Activated CD4-positive, alpha-beta T cell treated with anti-CD3 and anti-CD28 coated beads, Interleukin-2, amount 50 U/mL, for 48 hours (primary cell): ENCODE data around the gene COL25A1.
"Not testable (repeated sequence)": the region's sequence is repeated elsewhere in the genome, so short reads cannot be mapped to it uniquely, and the experiment has no call there.

Experiments
- DNase-seq, 2 experiments: peaks; one replicate each; pipeline ENCODE4 v3.0.0-alpha.2; 2020

The COL25A1 gene

DNA sequence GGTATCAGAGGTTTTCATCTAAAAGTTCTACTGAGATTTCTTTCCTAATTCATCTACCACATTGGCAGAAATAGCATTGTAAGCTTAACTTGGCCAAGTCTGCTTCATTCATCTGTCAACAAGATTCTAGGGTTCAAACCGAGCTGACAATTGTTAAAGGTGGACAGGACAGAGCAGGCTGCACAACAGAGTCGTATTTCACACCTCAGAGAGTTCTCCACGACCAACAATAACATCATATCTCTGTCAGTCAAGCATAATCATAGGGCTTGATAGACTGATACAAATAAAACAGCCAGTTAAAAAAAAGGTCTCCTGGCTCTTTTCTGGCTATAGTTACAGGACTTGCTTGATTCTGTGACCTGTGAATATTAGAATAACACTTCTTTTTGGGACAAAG lies 259.2 kb downstream of the COL25A1 start:
- no peak for DNase-seq

DNA sequence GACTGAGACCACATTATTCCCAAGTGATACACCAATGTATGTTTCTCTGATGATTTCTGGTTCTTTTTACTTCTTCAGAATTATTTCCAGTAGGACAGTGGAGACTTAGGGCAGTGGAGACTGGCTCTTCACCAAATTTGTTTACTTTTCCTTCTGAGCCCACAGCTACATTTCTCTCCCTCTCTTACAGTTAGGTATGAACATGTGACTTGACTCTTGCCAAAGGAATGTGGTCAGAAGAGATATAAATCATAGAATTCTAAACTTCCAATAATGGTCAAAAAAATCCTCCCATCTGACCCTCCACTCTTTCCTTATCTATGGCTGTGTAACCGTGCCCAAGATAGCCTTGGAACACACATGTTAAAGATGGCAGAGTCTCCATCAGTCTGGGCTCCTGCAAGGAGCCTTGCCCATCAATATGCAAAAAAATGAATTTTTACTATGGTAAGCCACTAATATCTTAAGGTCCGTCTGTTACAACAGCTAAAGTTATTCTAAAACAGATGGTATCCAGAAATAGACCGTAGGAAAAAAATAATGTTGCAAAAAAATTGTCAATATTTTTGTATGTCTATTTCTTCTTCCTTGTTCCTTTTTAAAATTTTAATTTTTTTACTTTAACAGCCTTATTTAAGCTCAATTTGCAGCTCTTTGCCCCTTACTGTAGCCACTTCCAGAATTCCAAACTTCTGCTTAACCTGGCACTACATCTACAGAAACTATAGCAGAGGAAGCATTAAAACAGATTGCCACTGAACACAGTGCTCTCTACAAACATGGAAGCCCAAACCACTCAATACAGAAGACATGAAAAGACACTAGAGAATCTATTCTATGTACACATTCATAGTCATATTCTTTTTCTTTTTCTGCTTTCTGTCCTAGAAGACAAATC lies 260.7 kb downstream of the COL25A1 start:
- no peak for DNase-seq

DNA sequence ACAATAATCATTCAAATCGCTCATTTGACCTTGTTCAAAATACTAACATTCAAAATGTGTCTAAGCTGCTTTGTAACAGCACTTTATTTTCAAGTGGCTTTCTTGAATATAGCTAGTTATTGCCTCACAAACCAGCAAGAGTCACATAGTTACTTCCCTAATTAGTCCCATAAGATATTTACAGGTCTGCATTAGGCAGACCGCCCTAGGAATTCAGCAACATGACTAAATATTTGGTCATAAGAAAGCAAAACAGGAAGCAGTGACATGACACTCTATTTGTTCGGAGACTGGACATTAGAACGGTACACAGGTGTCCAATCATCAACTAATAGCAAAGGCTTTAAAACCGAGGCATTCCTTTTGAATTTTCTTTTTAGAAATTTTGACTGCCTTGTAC lies 262.0 kb downstream of the COL25A1 start:
- DNase-seq, result no peak

DNA sequence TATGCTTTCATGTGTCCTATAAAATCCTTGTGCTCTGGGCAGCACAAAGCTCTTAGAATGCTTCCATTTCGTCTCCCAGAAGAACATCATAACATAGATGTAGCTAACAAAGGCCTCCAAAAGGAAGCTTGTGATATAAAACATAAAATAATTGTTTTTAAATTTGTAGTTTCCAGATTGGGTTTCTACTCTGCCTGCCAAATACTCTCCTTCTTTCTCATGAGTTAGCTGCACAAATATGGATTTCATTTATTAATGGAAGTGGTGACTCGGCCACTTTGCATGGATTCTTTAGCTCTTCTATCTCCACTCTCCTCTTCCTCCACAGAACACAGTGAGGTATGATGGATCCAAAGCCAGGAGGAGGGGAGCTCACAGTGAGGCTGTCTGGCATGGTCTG lies 265.4 kb downstream of the COL25A1 start:
- no peak for DNase-seq

DNA sequence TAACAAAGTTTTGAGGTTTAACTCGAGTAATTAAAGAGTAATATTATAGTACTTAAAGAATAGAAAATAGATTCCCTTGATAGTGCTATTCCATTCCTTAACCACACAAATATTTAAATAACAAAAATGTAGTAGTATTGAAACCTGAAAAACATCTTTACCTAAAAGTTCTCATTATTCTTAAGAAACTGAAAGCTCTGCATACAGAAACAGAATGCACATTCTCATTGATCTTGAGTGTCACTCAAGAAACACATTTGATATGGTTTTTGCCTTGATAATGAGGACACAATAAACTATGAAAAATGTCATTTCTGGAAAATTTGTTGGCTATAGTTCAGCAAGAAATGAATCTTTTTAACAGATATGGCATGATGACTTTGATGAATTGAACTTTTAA lies 268.5 kb downstream of the COL25A1 start:
- no peak for DNase-seq

DNA sequence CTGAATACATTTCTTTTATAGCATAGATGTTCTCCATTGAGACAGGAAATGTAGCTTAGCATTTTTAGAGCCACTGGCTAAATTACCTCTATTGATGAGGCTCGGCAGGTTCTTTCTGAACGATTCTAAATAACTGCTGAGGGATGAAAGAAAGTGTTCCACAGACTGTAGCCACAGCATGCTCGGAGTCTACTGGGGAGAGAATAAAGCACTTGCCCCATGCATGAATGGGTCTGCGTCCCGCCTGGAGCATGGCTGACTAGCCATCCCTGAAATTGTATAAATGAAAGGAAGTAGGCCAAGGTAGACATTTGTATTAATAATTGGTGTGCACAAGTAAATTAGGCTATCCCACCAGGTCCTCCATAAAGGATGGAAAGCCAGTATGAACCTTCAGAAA lies 269.8 kb downstream of the COL25A1 start:
- DNase-seq, result no peak

DNA sequence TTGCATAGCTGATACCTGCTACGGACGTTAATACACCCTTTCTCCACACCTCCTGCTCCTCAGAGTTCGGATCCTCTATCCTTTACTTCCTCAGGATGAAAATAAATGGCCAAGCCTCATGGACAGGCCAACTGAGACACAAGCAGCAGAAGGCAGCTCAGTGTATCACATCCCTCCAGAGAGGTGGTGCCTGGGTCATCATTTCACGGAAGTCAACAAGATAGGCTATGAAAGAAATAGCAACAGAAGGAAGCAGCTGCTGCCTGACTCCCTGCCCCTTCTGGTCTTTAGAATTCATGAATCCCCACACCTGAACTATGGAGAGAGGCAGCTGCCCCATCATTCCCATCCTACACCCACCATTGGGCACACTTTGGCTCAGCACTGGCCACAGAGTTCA lies 272.5 kb downstream of the COL25A1 start:
- no peak for DNase-seq

DNA sequence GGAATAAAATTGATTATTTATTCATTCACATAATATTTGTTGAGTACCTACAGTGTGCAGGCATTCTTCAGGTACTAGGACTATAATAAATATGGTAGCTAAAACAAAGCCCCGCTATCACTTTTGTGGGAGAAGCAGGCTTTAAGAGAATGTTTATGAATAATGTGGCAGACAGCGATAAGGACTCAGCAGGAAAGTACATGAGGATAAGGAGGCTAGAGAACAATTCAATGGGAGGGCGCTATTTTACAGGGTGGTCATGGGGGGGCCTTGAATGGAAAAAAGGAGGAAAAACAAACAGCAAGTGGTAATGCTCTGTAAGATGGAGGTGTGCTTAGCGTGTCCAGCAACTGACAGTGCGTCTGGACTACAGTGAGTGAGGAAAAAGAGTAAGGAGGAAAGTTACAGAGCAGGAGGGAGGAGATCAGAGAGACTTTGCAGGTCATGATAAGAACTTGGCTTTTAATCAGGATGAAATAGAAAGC lies 275.4 kb downstream of the COL25A1 start:
- DNase-seq, result no peak

DNA sequence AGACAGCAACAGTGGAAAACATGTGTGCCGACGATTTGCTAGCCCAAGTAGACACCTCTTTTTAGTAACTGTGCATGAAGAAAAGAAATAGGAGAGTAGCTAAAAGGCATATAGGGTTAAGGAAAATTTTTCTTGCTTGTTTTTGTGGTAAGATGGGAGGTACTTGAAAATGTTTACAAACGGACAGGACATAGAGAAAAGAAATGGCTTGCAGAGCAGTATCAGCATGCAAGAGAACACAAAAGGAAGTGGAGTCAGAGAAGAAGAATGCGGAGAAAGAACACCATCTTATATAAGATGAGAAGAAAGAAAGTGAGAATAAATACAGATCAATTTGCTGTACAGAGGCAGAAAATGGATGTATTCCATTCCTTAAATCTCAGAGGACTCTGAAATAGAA lies 275.9 kb downstream of the COL25A1 start:
- DNase-seq, result no peak

DNA sequence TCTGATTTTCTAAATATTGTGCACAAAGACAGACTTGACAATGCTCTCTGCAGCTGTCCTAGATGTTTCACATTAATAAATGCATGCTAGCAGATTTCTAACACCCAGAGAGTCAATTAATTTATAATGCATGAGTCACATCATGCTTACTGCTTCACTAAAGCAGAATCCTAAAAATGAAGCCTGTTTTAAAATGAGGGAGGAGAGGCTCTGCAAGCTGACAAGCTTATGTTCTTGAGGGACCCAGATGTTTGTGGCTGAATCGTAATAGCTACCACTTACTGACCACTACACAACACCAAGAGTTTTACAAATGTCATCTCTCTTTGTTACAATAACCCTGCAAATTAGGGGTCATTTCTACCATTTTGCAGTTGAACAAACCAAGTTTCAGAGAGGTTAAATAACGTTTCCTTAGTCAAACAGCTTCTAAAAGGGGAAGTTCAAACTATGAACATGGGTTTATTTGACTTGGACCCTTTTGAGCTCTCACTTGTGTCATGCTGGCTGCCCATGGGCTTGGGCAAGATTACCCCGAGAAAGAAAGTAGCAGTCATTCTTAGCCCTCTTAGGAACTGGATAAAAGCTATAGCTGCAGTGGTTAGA lies 276.9 kb downstream of the COL25A1 start:
- DNase-seq, result no peak

DNA sequence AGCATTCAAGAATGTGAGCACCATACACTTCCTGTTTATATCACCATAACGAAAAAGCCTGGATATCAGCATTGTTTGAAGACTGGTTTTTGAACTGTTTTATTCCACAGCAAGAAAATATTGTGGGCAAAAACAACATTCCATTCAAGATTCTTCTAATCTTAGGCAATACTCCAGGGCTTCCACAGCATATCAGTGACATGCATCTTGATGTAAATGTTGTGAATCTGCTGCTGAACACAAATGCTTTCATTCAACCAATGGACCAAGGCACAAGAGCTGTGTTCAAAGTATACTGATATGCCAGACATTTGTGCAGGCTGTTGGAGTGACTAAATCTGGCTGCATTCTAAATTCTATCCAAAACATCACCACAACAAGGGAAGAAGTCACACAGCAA lies 279.5 kb downstream of the COL25A1 start:
- DNase-seq, result no peak

DNA sequence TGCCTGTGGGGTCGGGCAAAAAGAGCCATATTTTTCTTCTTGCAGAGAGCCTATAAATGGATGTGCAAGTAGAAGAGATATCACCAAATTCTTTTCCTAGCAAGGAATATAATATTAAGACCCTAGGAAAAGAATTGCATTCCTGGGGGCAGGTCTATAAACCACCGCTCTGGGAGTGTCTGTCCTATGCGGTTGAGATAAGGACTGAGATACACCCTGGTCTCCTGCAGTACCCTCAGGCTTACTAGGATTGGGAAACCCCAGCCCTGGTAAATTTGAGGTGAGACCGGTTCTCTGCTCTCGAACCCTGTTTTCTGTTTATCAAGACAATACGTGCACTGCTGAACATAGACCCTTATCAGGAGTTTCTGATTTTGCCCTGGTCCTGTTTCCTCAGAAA lies 280.8 kb downstream of the COL25A1 start:
- DNase-seq, result not testable (repeated sequence)

DNA sequence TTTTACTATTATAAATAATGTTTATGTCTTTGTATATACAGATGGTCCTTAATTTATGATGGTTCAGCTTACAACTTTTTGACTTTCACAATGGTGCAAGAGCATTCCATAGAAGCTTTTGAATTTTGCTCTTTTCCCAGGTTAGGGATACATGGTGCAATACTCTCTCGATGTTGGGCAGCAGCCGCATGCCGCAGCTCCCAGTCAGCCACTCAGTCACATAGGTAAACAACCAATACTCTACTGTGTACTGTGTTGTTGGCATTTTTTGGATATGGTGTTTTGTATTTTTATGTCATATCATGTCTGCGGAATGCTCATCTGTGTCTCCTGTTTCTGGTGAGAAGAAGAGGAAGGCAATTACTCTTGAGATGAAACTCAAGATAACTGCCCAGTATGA lies 281.6 kb downstream of the COL25A1 start:
- DNase-seq, result no peak

DNA sequence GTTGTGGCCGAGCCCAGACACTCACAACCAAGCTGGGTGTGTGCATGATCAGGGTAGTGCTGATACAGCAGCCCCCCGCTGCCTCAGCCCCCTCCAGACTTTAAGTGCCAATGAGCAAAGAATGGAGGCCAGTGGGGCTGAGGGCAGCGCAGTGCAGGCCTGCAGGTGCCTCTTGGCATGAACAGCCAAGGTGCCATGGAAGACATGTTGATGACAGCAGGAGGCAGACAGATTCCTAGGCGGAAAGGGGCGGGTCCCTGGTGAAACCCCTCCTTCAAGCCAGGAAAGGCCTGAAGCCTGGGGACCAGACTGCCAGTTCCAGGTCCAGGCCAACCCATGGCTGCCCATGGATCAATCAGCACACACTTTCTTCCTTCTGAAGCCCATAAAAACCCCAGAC lies 286.3 kb downstream of the COL25A1 start:
- no peak for DNase-seq

DNA sequence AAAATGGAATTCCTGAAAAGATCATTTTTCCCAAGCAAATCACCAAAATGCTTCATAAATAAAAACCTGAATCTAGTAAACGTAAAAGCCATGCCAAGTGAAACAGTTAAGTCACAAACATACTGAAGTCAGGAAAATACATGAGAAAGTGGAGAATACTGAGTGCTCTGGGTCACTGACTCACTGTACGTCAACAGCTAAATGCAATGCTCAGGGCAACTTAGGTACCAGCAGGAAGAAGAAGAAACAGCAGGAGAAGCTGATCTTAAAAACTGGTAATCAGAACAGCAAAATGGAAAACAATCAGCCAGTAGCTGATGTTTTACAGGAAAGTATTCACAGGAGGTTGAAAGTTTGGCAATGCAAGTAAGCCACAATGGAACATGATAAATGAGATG lies 287.0 kb downstream of the COL25A1 start:
- DNase-seq, result no peak

DNA sequence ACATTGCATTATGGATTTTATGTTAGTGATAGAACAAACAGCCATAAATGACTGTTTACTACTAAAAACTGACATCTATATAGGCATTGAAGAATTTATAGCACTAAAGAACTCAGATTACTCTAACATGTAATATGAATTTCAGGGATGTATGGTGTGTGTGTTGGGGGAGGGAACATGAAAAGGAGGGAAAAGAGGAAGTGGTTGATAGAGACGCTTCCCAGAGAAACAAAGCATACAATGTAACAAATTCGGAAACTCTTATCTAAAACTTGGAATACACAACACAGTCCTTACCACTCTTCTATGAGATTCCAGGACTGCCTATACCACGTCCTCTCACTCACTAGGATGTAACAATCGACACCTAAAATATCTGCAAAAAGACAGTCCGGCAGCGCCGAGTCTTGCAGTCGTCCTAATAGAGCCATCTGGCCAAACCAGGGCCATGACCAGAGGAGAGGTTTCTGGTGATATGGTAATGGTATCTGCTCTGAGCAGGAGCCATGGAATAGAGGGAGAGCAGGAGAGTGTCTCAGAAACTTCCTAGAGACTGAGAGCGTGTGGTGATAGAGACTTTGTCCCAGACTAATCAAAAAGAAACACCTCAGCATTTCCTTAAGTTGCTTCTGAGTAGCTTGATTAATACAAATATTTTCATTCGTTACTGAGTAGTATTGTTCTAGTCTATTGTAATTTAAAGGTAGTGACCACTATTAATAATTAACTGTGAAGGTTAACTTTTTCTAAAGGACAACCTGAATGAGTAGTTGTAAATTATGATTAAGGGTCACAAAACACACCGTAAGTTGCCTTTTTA lies 287.7 kb downstream of the COL25A1 start:
- DNase-seq, result no peak

DNA sequence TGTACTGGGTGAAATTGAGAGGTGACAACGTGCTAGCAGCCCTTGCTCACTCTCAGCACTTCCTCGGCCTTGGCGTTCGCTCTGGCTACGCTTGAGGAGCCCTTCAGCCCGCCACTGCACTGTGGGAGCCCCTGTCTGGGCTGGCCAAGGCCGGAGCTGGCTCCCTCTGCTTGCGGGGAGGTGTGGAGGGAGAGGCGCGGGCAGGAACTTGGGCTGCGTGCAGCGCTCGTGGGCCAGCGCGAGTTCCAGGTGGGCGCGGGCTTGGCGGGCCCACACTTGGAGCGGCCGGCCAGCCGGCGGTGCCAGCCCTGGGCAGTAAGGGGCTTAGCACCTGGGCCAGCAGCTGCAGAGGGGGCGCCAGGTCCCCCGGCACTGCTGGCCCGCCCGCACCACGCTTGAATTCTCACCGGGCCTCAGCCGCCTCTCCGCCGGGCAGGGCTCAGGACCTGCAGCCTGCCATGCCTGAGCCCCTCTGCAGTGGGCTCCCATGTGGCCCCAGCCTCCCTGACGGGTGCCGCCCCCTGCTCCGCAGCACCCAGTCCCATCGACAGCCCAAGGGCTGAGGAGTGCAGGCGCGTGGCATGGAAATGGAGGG lies 290.1 kb downstream of the COL25A1 start:
- no peak for DNase-seq

DNA sequence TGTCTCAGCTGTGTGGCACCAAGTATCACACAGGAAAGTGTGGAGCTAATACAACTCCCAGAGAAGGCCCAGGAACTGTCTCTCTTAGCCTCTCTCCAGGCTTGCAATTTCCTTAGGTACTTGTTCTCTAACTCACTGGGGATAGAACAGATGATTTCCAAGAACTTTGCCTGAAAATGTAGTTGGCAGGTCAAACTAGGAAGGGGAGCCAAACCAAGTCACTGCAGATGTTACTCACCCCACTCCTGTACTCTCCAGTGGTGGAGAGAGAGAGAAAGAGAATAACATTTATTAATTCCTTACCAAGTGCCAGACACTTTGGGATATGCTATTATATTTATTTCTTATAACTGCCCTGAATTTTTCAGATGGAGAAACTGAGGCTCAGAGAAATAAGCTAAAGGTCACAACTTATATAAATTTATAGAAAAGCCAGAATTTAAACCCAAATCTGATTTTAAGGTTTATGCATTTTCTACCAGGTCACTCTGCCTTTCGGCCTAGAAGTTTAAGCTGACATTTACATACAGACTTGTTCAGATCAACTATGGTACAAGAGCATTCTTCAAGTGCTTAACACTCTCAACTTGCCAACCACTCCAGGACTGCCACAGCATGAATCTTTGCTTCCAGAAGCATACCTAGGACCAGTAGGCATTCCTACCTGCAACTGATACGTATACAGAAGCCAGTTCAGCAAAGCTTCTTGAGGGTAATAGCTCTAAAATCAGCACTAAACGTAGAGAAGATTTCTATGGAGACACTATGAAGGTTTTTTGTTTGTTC lies 291.0 kb downstream of the COL25A1 start:
- DNase-seq, result no peak

DNA sequence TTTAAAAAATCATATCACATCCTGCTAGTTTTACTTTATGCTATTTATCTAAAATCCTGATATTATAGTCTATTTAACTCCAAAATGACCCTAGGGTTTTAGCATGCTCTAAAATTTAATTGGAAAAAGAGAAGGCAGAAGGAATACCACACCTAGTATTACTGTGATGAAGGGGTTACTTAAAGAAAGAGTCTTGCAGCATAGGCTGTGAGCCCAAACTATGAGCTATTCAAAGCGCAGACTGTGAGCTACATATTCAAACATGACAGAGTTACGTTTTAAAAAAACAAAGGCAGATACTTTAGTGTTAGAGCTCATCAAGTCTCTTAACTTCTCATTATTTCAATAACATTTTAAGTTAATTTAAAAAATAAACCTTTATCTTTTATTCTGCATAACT lies 291.9 kb downstream of the COL25A1 start:
- DNase-seq, result no peak

DNA sequence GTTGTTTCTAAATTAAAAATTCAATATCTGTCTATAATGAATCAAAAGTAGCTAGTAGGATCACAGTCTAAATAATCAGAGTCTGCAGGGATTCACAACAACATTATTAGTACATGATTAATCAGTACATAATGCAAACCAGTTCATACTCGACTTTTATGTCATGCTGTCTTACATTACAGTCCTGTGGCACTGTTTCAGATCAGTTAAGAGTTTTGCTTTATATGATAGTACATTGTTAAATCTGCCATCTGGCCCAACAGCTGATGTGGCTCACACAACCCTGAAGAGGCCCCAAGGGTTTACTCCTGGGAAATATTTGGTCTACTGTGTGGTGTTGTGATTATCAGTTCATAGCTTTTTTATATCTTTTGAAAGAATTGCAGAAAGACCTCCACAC lies 292.5 kb downstream of the COL25A1 start:
- DNase-seq, result no peak

DNA sequence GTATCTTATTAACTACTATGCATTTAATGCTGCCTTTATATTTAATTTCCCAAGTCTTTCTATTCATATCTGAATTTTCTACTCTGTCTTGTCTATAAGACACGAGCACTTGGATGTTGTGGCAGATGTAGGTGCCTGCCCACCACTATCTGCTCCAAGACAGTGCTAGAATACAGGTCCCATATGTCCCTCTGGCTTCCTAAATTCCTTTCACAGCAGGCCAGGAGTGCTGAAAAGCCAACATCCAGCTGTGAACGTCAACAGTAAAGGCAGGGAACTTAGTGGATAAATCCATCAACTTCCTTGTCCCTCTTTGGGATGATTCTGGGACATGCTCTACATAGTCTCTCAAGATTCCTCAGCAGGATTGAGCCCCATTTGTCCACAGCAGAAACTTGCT lies 294.5 kb downstream of the COL25A1 start:
- DNase-seq, result no peak

DNA sequence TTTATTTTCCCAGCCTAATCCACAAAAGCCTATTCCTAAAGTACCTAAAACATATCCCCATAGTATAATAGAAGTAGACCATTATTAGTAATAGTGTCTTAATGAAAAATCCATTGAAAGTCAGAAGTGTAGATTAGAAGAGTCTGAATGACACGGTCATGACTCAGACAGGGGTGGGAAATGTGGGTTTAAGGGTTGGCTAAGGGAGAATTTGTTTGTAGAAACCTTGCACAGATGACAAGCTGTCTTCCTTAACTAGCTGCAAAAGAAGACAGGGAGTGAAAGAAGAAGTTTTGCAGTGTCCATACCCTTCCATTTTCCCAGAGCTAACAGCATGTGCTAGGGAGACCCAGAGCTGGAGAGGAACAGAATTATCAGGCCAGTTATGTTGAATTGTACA lies 296.9 kb downstream of the COL25A1 start:
- DNase-seq, result no peak
